ENCODE data around the gene CHCHD2. TPM values are rescaled to one million over a fixed set of nuclear protein-coding genes. Genes with fewer than 3 reads are reported as not detected.
"Not testable (repeated sequence)": the region's sequence is repeated elsewhere in the genome, so short reads cannot be mapped to it uniquely, and the experiment has no call there.

CHCHD2 gene
- 100 to 1,000 TPM; 148 to 438 TPM for polyA plus RNA-seq

GRCh38 chr7:56106108-56107073 is at the start of gene CHCHD2:
Gene CHCHD2, minus strand, starts transcription at chr7:56106476. Its CDS starts 63 bp downstream, at chr7:56106413.
- Histone ChIP-seq H3K9me3 (ENCODE audit: control insufficient read depth in 2 of 2, insufficient read depth in 1 of 2, low read depth in 1 of 2, low read length in 1 of 2) (no peaks in the 10 kb centered on the region), H3K27me3 (ENCODE audit: control insufficient read depth in 1 of 2, insufficient read depth in 2 of 2, low read length in 2 of 2) (no peaks in the 10 kb centered on the region), H3K4me3 (ENCODE audit: low read depth in 1 of 2, low read length in 2 of 2) (peak within 1 kb of the TSS; percentile 85 to 96), H3K36me3 (ENCODE audit: control insufficient read depth in 2 of 2, insufficient read depth in 2 of 2, low read length in 1 of 2) (peaks cover 0 to 3% of the 10 kb centered on the region in 2 donors), H3K4me1 (ENCODE audit: control insufficient read depth in 2 of 2, insufficient read depth in 2 of 2, low read length in 1 of 2) (peaks cover 0 to 3% of the 10 kb centered on the region in 2 donors), H3K27ac (ENCODE audit: low read depth in 2 of 2, low read length in 1 of 2) (peak within 1 kb of the TSS; percentile 87 to 98)
- WGBS, 2 donors = 1 to 2% methylated on average over 57 of the region's 57 CpGs

GRCh38 chr7:56131062-56131461 is 24.8 kb upstream of the CHCHD2 start:
- H3K4me3 ChIP-seq (ENCODE audit: low read depth in 1 of 2, low read length in 2 of 2); H3K36me3 ChIP-seq (ENCODE audit: control insufficient read depth in 2 of 2, insufficient read depth in 2 of 2, low read length in 1 of 2); H3K27me3 ChIP-seq (ENCODE audit: control insufficient read depth in 1 of 2, insufficient read depth in 2 of 2, low read length in 2 of 2); H3K27ac ChIP-seq (ENCODE audit: low read depth in 2 of 2, low read length in 1 of 2); H3K9me3 ChIP-seq (ENCODE audit: control insufficient read depth in 2 of 2, insufficient read depth in 1 of 2, low read depth in 1 of 2, low read length in 1 of 2); H3K4me1 ChIP-seq (ENCODE audit: control insufficient read depth in 2 of 2, insufficient read depth in 2 of 2, low read length in 1 of 2): not testable (repeated sequence)
- 44 to 55% methylated on average over 2 of the region's 2 CpGs for WGBS, 2 donors

GRCh38 chr7:56127241-56127975 is 21.1 kb upstream of the CHCHD2 start:
- peaks cover 0 to 2% of the 10 kb centered on the region in 2 donors for H3K4me1 ChIP-seq (ENCODE audit: control insufficient read depth in 2 of 2, insufficient read depth in 2 of 2, low read length in 1 of 2)
- no peaks in the 10 kb centered on the region for H3K36me3 ChIP-seq (ENCODE audit: control insufficient read depth in 2 of 2, insufficient read depth in 2 of 2, low read length in 1 of 2)
- no peak overlapping the region for H3K4me3 ChIP-seq (ENCODE audit: low read depth in 1 of 2, low read length in 2 of 2)
- H3K9me3 ChIP-seq (ENCODE audit: control insufficient read depth in 2 of 2, insufficient read depth in 1 of 2, low read depth in 1 of 2, low read length in 1 of 2) = no peaks in the 10 kb centered on the region
- H3K27me3 ChIP-seq (ENCODE audit: control insufficient read depth in 1 of 2, insufficient read depth in 2 of 2, low read length in 2 of 2) = no peaks in the 10 kb centered on the region
- 73 to 76% methylated on average over 7 of the region's 7 CpGs for WGBS, 2 donors
- H3K27ac ChIP-seq (ENCODE audit: low read depth in 2 of 2, low read length in 1 of 2) = no peak overlapping the region

- no peak overlapping the region for H3K4me3 ChIP-seq (ENCODE audit: low read depth in 1 of 2, low read length in 2 of 2)
- H3K9me3 ChIP-seq (ENCODE audit: control insufficient read depth in 2 of 2, insufficient read depth in 1 of 2, low read depth in 1 of 2, low read length in 1 of 2) = no peaks in the 10 kb centered on the region
- peaks cover 0 to 2% of the 10 kb centered on the region in 2 donors for H3K4me1 ChIP-seq (ENCODE audit: control insufficient read depth in 2 of 2, insufficient read depth in 2 of 2, low read length in 1 of 2)
- no peaks in the 10 kb centered on the region for H3K36me3 ChIP-seq (ENCODE audit: control insufficient read depth in 2 of 2, insufficient read depth in 2 of 2, low read length in 1 of 2)
- no peak overlapping the region for H3K27ac ChIP-seq (ENCODE audit: low read depth in 2 of 2, low read length in 1 of 2)
- H3K27me3 ChIP-seq (ENCODE audit: control insufficient read depth in 1 of 2, insufficient read depth in 2 of 2, low read length in 2 of 2) = no peaks in the 10 kb centered on the region
- WGBS, 2 donors = 65 to 67% methylated on average over 8 of the region's 8 CpGs
Measured at GRCh38 chr7:56125831-56126230, 19.6 kb upstream of the CHCHD2 start.

- Histone ChIP-seq H3K36me3 (ENCODE audit: control insufficient read depth in 2 of 2, insufficient read depth in 2 of 2, low read length in 1 of 2) (no peaks in the 10 kb centered on the region), H3K4me1 (ENCODE audit: control insufficient read depth in 2 of 2, insufficient read depth in 2 of 2, low read length in 1 of 2) (peaks cover 0 to 2% of the 10 kb centered on the region in 2 donors)
- WGBS, 2 donors = 70 to 75% methylated on average over 6 of the region's 6 CpGs
Measured at GRCh38 chr7:56124981-56125380, 18.7 kb upstream of the CHCHD2 start.

GRCh38 chr7:56121440-56121839 is 15.2 kb upstream of the CHCHD2 start:
- no peak overlapping the region for H3K27ac ChIP-seq (ENCODE audit: low read depth in 2 of 2, low read length in 1 of 2)
- H3K4me1 ChIP-seq (ENCODE audit: control insufficient read depth in 2 of 2, insufficient read depth in 2 of 2, low read length in 1 of 2) = peaks cover 0 to 2% of the 10 kb centered on the region in 2 donors
- no peak overlapping the region for H3K4me3 ChIP-seq (ENCODE audit: low read depth in 1 of 2, low read length in 2 of 2)
- no peaks in the 10 kb centered on the region for H3K9me3 ChIP-seq (ENCODE audit: control insufficient read depth in 2 of 2, insufficient read depth in 1 of 2, low read depth in 1 of 2, low read length in 1 of 2)
- H3K27me3 ChIP-seq (ENCODE audit: control insufficient read depth in 1 of 2, insufficient read depth in 2 of 2, low read length in 2 of 2) = no peaks in the 10 kb centered on the region
- 87 to 90% methylated on average over 6 of the region's 6 CpGs for WGBS, 2 donors
- no peaks in the 10 kb centered on the region for H3K36me3 ChIP-seq (ENCODE audit: control insufficient read depth in 2 of 2, insufficient read depth in 2 of 2, low read length in 1 of 2)

More at GRCh38 chr7:56124981-56125380, 18.7 kb upstream of the CHCHD2 start:
- H3K4me3 ChIP-seq (ENCODE audit: low read depth in 1 of 2, low read length in 2 of 2) = no peak overlapping the region
- no peak overlapping the region for H3K27ac ChIP-seq (ENCODE audit: low read depth in 2 of 2, low read length in 1 of 2)
- no peaks in the 10 kb centered on the region for H3K9me3 ChIP-seq (ENCODE audit: control insufficient read depth in 2 of 2, insufficient read depth in 1 of 2, low read depth in 1 of 2, low read length in 1 of 2)
- no peaks in the 10 kb centered on the region for H3K27me3 ChIP-seq (ENCODE audit: control insufficient read depth in 1 of 2, insufficient read depth in 2 of 2, low read length in 2 of 2)

- H3K27ac ChIP-seq (ENCODE audit: low read depth in 2 of 2, low read length in 1 of 2) = no peak within 1 kb of the TSS
- WGBS, 2 donors = 6% methylated on average over 62 to 65 of the region's 65 CpGs
- no peaks in the 10 kb centered on the region for H3K27me3 ChIP-seq (ENCODE audit: control insufficient read depth in 1 of 2, insufficient read depth in 2 of 2, low read length in 2 of 2)
- H3K9me3 ChIP-seq (ENCODE audit: control insufficient read depth in 2 of 2, insufficient read depth in 1 of 2, low read depth in 1 of 2, low read length in 1 of 2) = no peaks in the 10 kb centered on the region
- no peaks in the 10 kb centered on the region for H3K36me3 ChIP-seq (ENCODE audit: control insufficient read depth in 2 of 2, insufficient read depth in 2 of 2, low read length in 1 of 2)
- H3K4me1 ChIP-seq (ENCODE audit: control insufficient read depth in 2 of 2, insufficient read depth in 2 of 2, low read length in 1 of 2) = no peaks in the 10 kb centered on the region
- H3K4me3 ChIP-seq (ENCODE audit: low read depth in 1 of 2, low read length in 2 of 2) = peak within 1 kb of the TSS; percentile 27 to 32
Measured at GRCh38 chr7:56115852-56116538, 9.7 kb upstream of the CHCHD2 start, which contains the start of gene NUPR2. Gene NUPR2, minus strand, starts transcription at chr7:56116417. Its CDS starts 103 bp downstream, at chr7:56116314.

- H3K36me3 ChIP-seq (ENCODE audit: control insufficient read depth in 2 of 2, insufficient read depth in 2 of 2, low read length in 1 of 2); H3K4me3 ChIP-seq (ENCODE audit: low read depth in 1 of 2, low read length in 2 of 2); H3K4me1 ChIP-seq (ENCODE audit: control insufficient read depth in 2 of 2, insufficient read depth in 2 of 2, low read length in 1 of 2); H3K9me3 ChIP-seq (ENCODE audit: control insufficient read depth in 2 of 2, insufficient read depth in 1 of 2, low read depth in 1 of 2, low read length in 1 of 2); H3K27me3 ChIP-seq (ENCODE audit: control insufficient read depth in 1 of 2, insufficient read depth in 2 of 2, low read length in 2 of 2); H3K27ac ChIP-seq (ENCODE audit: low read depth in 2 of 2, low read length in 1 of 2): not testable (repeated sequence)
- 94 to 98% methylated on average over 3 of the region's 3 CpGs for WGBS, 2 donors
Measured at GRCh38 chr7:56112244-56112643, 6.0 kb upstream of the CHCHD2 start.

GRCh38 chr7:56110611-56111010 is 4.3 kb upstream of the CHCHD2 start:
- no peaks in the 10 kb centered on the region for H3K4me1 ChIP-seq (ENCODE audit: control insufficient read depth in 2 of 2, insufficient read depth in 2 of 2, low read length in 1 of 2)
- H3K36me3 ChIP-seq (ENCODE audit: control insufficient read depth in 2 of 2, insufficient read depth in 2 of 2, low read length in 1 of 2) = no peaks in the 10 kb centered on the region
- no peaks in the 10 kb centered on the region for H3K27me3 ChIP-seq (ENCODE audit: control insufficient read depth in 1 of 2, insufficient read depth in 2 of 2, low read length in 2 of 2)
- no peak overlapping the region for H3K27ac ChIP-seq (ENCODE audit: low read depth in 2 of 2, low read length in 1 of 2)
- WGBS, 2 donors = 77 to 84% methylated on average over 1 of the region's 1 CpG
- H3K9me3 ChIP-seq (ENCODE audit: control insufficient read depth in 2 of 2, insufficient read depth in 1 of 2, low read depth in 1 of 2, low read length in 1 of 2) = no peaks in the 10 kb centered on the region
- no peak overlapping the region for H3K4me3 ChIP-seq (ENCODE audit: low read depth in 1 of 2, low read length in 2 of 2)

All from esophagus (tissue), 2 donors.